ENCODE results near the gene RTP4.
"Not testable (repeated sequence)": the region's sequence is repeated elsewhere in the genome, so short reads cannot be mapped to it uniquely, and the experiment has no call there.

Gene RTP4

GRCh38 chr3:187369089-187369447, 883 bp downstream of the RTP4 start:
- DNase-seq (ENCODE audit: low read depth in 2 of 2), result no peak

GRCh38 chr3:187370051-187370450, 1.9 kb downstream of the RTP4 start:
- DNase-seq (ENCODE audit: low read depth in 2 of 2), result no peak

GRCh38 chr3:187375581-187375980, 7.4 kb downstream of the RTP4 start:
- DNase-seq (ENCODE audit: low read depth in 2 of 2), result no peak

- DNase-seq (ENCODE audit: low read depth in 2 of 2), result no peak
Measured at GRCh38 chr3:187377842-187378241, 9.7 kb downstream of the RTP4 start.

- DNase-seq (ENCODE audit: low read depth in 2 of 2), result no peak
Measured at GRCh38 chr3:187382609-187383151, 14.5 kb downstream of the RTP4 start.

GRCh38 chr3:187383246-187383645, 15.1 kb downstream of the RTP4 start:
- DNase-seq (ENCODE audit: low read depth in 2 of 2), result no peak

GRCh38 chr3:187385296-187385695, 17.1 kb downstream of the RTP4 start:
- no peak for DNase-seq (ENCODE audit: low read depth in 2 of 2)

GRCh38 chr3:187396661-187397060, 28.5 kb downstream of the RTP4 start:
- DNase-seq (ENCODE audit: low read depth in 2 of 2), result no peak

GRCh38 chr3:187398955-187399354, 30.8 kb downstream of the RTP4 start:
- no peak for DNase-seq (ENCODE audit: low read depth in 2 of 2)

GRCh38 chr3:187400756-187401155, 32.6 kb downstream of the RTP4 start:
- DNase-seq (ENCODE audit: low read depth in 2 of 2), result no peak

GRCh38 chr3:187401856-187402255, 33.7 kb downstream of the RTP4 start:
- DNase-seq (ENCODE audit: low read depth in 2 of 2), result no peak

GRCh38 chr3:187403768-187404288, 35.6 kb downstream of the RTP4 start:
- no peak for DNase-seq (ENCODE audit: low read depth in 2 of 2)

- no peak for DNase-seq (ENCODE audit: low read depth in 2 of 2)
Measured at GRCh38 chr3:187406927-187407326, 38.7 kb downstream of the RTP4 start.

GRCh38 chr3:187411991-187412781, 44.0 kb downstream of the RTP4 start:
- DNase-seq (ENCODE audit: low read depth in 2 of 2), result not testable (repeated sequence)
